B cell (primary cell): Measurements from ENCODE around the gene MOXD1. TPM values are rescaled to one million over a fixed set of nuclear protein-coding genes. Genes with fewer than 3 reads are reported as not detected.
A peak's percentile ranks its signal among the peaks of the same experiment; 100 is the strongest.

Source experiments
- ATAC-seq: fragments of 200-7000 bp; cut with Tn5 transposase; one replicate; pipeline ENCODE4 v1.10.0; 2021; ENCODE audit warnings: low read depth, mild to moderate bottlenecking, moderate number of reproducible peaks, moderate library complexity
- CTCF ChIA-PET: fragments of 350-600 bp; sonication (Branson Sonifier 250); formaldehyde crosslinking; loops from one replicate; lab custom pipeline; 2021; ENCODE audit warnings: antibody characterized with exemption, inconsistent platforms; lab: Charles Lee
- POLR2A ChIA-PET: fragments of 350-600 bp; sonication (Branson Sonifier 250); formaldehyde crosslinking; loops from one replicate; lab custom pipeline; 2021; ENCODE audit warnings: antibody characterized with exemption; lab: Charles Lee
- DNase-seq: peaks from one replicate; pipeline ENCODE4 v3.0.0; 2013
- H2AFZ ChIP-seq: 2 replicates; pipeline ENCODE4 v1.6.1; 2012; ENCODE audit warnings: mild to moderate bottlenecking, low read depth, low read length; ENCODE audit not compliant: insufficient read depth, poor library complexity, severe bottlenecking
- H3K27ac ChIP-seq, 2 donors: 1 replicate in 1 of 2; 2 replicates in 1 of 2; pipeline ENCODE4 v1.5.1; 2012 to 2013; ENCODE audit warnings: low read length in 2 of 2, mild to moderate bottlenecking in 2 of 2, moderate library complexity in 1 of 2
- H3K27me3 ChIP-seq, 4 experiments: fragments of 200-600 bp in 1 of 4; sonication (generic) in 1 of 4; replicated peaks in 1 of 4; 1 replicate in 2 of 4; 2 replicates in 2 of 4; pipeline versions ENCODE4 v1.6.1 to v1.7.0; 2013 to 2016; ENCODE audit warnings: low read length in 3 of 4, mild to moderate bottlenecking in 2 of 4, mixed read lengths in 1 of 4, moderate library complexity in 1 of 4; ENCODE audit not compliant: insufficient read depth in 4 of 4, control insufficient read depth in 3 of 4; ENCODE audit errors: control extremely low read depth in 1 of 4
- H3K36me3 ChIP-seq, 2 experiments: replicated peaks in 1 of 2; 1 replicate in 1 of 2; 2 replicates in 1 of 2; pipeline versions ENCODE4 v1.6.1 to v1.7.1; 2013; ENCODE audit warnings: low read length in 1 of 2; ENCODE audit not compliant: insufficient read depth in 2 of 2, control insufficient read depth in 1 of 2; ENCODE audit errors: control extremely low read depth in 1 of 2, extremely low read depth in 1 of 2
- H3K4me1 ChIP-seq, 2 donors: fragments of 200-600 bp in 1 of 2; sonication (generic) in 1 of 2; 1 replicate in 1 of 2; 2 replicates in 1 of 2; pipeline versions ENCODE4 v1.5.1 to v1.6.1; 2013 to 2017; ENCODE audit warnings: low read length in 2 of 2; ENCODE audit not compliant: control insufficient read depth in 2 of 2, insufficient read depth in 2 of 2
- H3K4me2 ChIP-seq: replicated peaks from 2 replicates; pipeline ENCODE3; 2012; ENCODE audit warnings: mild to moderate bottlenecking, low read depth, low read length; ENCODE audit not compliant: poor library complexity, severe bottlenecking
- H3K4me3 ChIP-seq, 5 experiments: fragments of 200-600 bp in 1 of 5; sonication (generic) in 1 of 5; 1 replicate in 3 of 5; 2 replicates in 2 of 5; pipeline versions ENCODE4 v1.5.1 to v1.7.0; 2011 to 2016; ENCODE audit warnings: low read length in 4 of 5, mild to moderate bottlenecking in 4 of 5, low read depth in 2 of 5, control low read depth in 1 of 5, moderate library complexity in 1 of 5; ENCODE audit not compliant: insufficient read depth in 1 of 5; ENCODE audit errors: control extremely low read depth in 1 of 5, extremely low read depth in 1 of 5
- H3K79me2 ChIP-seq: fragments of 200-600 bp; sonication (generic); one replicate; pipeline ENCODE4 v1.6.0; 2016; ENCODE audit warnings: low read length; ENCODE audit not compliant: control insufficient read depth, insufficient read depth
- H3K9ac ChIP-seq: fragments of 200-600 bp; sonication (generic); 2 replicates; pipeline ENCODE4 v1.6.1; 2017; ENCODE audit warnings: mild to moderate bottlenecking, low read length, moderate library complexity
- H3K9me3 ChIP-seq, 3 donors: one replicate each; pipeline versions ENCODE4 v1.6.1 to v1.7.1; 2013; ENCODE audit warnings: low read length in 2 of 3; ENCODE audit not compliant: control insufficient read depth in 2 of 3, insufficient read depth in 1 of 3; ENCODE audit errors: control extremely low read depth in 1 of 3
- H4K20me1 ChIP-seq: 2 replicates; pipeline ENCODE4 v1.6.0; 2012; ENCODE audit warnings: mild to moderate bottlenecking, low read length; ENCODE audit not compliant: insufficient read depth, control insufficient read depth, poor library complexity, severe bottlenecking
- H3K27ac Mint-ChIP-seq: one replicate; pipeline ENCODE4 v1.8.0; 2021; ENCODE audit warnings: mixed read lengths
- H3K27me3 Mint-ChIP-seq: one replicate; pipeline ENCODE4 v1.8.0; 2021; ENCODE audit warnings: mixed read lengths
- H3K4me1 Mint-ChIP-seq: one replicate; pipeline ENCODE4 v1.8.0; 2021; ENCODE audit warnings: mixed read lengths
- H3K4me3 Mint-ChIP-seq: one replicate; pipeline ENCODE4 v1.8.0; 2021; ENCODE audit warnings: mixed read lengths
- H3K9me3 Mint-ChIP-seq: one replicate; pipeline ENCODE4 v1.8.0; 2022; ENCODE audit warnings: mixed read lengths; ENCODE audit not compliant: insufficient read depth
- CTCF ChIP-seq: fragments of 200-600 bp; IDR thresholded peaks from one replicate; pipeline ENCODE4 v1.8.0; 2022; ENCODE audit warnings: antibody characterized with exemption, mild to moderate bottlenecking
- EZH2 ChIP-seq: IDR thresholded peaks from 2 replicates; pipeline ENCODE4 v1.6.1; 2012; ENCODE audit warnings: borderline replicate concordance, low read depth, mild to moderate bottlenecking, moderate library complexity, low read length; ENCODE audit not compliant: insufficient read depth, poor library complexity, severe bottlenecking
- WGBS: methylation state at CpG from one replicate; pipeline ENCODE4 v1.1.5; 2013; ENCODE audit warnings: missing lambda C conversion rate; ENCODE audit not compliant: insufficient coverage; 5-methylcytosine and 5-hydroxymethylcytosine counted together
- intact Hi-C: fragments of 100-400 bp; cut with micrococcal nuclease; formaldehyde crosslinking; loops from one replicate; pipeline ENCODE4 v1.10.0; 2022
- polyA plus RNA-seq: library from polyadenylated mRNA; depleted of rRNA; stranded (reverse); fragments of >200 nt; gene quantifications from 2 replicates; pipeline ENCODE4 v1.2.3, GENCODE V29; 2012
- total RNA-seq, 2 donors: library from RNA; stranded (reverse); fragments of 120-200 nt in 1 of 2; gene quantifications; 1 replicate in 1 of 2; 2 replicates in 1 of 2; pipeline versions ENCODE4 v1.2.3 to v1.2.4, GENCODE V29; 2013 to 2022

The MOXD1 gene
- total and polyA plus RNA-seq, 2 donors (not counting 1 experiment from before 2014, with no cell fraction given): 1.5 to 7.0 TPM

DNA sequence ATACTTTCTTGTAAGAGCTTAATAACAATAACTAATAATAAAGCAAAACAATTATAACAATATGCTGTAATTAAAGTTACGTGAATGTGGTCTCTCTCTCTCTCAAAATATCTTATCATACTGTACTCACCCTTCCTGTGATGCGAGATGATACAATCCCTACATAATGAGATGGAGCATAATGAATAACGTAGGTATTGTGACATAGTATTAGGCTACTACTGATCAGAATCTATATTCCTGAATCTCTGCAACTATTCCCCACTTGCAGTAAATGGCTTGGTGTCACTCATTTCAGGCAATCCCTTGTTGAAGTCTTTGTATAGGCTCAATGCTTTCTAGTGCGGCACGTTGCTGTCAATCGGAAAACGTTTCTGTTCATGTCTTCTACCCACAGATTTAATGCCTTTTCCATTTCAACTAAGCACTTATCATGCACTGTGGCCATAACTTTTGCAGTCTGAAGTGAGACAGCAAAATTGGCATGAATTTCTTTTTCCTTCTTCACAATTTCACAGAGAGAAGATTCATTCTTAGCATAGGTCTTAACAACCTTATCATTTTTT lies 32.3 kb downstream of the MOXD1 start:
- CTCF ChIA-PET: interaction anchor here (1.1 to 1.5 kb wide), 3 partner anchors 18 to 116 kb away, joined by 3 read pairs; no protein-coding TSS in a partner anchor
- Histone ChIP-seq H3K9me3 (no peaks in the 10 kb centered on the region), H3K79me2 (no peaks in the 10 kb centered on the region), H4K20me1 (no peaks in the 10 kb centered on the region), H3K4me2 (no peak overlapping the region), H3K9ac (no peak overlapping the region), H3K36me3 (no peaks in the 10 kb centered on the region), H3K4me3 (no peak overlapping the region), H3K27me3 (no peaks in the 10 kb centered on the region), H3K27ac (no peak overlapping the region), H3K4me1 (peaks cover 19 to 27% of the 10 kb centered on the region in 2 donors), H2AFZ (no peak overlapping the region)
- DNase-seq (no peak), ATAC-seq (no peak)
- POLR2A ChIA-PET: no interaction called here
- H3K4me3 Mint-ChIP-seq: no peak overlapping the region
- intact Hi-C loops: no loop called here
- no peak for TF ChIP-seq CTCF
- no peak for TF ChIP-seq EZH2
- peaks cover 28% of the 10 kb centered on the region for H3K4me1 Mint-ChIP-seq
- no peaks in the 10 kb centered on the region for H3K9me3 Mint-ChIP-seq
- no peak overlapping the region for H3K27ac Mint-ChIP-seq
- no peaks in the 10 kb centered on the region for H3K27me3 Mint-ChIP-seq
- 80% methylated on average over 4 of the region's 7 CpGs for whole genome bisulfite sequencing

DNA sequence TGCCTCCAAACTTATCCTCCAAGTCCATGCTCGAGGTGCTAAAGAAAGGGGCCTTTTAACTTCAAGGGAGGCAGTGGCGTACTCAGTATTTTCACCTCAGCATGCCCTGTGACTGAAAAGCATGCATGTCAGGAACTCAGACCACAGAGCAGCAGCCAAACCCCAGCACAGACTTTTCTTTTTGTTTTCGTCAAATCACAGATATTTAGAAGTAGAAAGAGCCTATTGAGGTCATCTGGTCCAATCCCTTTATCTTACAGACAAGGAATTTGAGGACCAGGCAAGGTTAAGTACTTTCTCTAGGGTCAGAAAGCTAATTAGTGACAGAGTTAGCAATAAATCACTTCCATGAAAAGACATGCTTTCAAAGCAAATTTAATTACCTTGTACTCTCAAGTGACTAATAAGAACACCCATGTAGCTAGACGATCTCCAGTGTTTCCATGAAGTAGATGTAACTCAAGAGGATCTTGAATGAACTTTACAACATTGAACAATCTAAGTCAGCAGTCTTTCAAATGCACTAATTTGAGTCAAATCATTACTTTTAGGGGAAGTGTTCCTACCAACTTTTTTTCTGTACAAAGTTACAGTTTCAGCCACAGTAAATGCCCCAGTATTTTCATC lies 35.9 kb downstream of the MOXD1 start:
- POLR2A ChIA-PET: interaction anchor here (1.1 to 1.5 kb wide), 2 partner anchors 11 to 147 kb away, joined by 4 to 5 read pairs; partner anchors contain the start of gene STX7
- CTCF ChIA-PET: interaction anchor here (0.6 to 1.8 kb wide), 6 partner anchors 10 to 126 kb away, joined by 3 to 9 read pairs (median 3); no protein-coding TSS in a partner anchor

More for the DNA sequence above, 35.9 kb downstream of the MOXD1 start:
- H3K4me1 ChIP-seq: peaks cover 29 to 52% of the 10 kb centered on the region in 2 donors
- Mint-ChIP-seq H3K27ac (peak overlapping the region; percentile 86), H3K4me1 (peaks cover 55% of the 10 kb centered on the region), H3K27me3 (no peaks in the 10 kb centered on the region), H3K9me3 (no peaks in the 10 kb centered on the region), H3K4me3 (peak overlapping the region; percentile 71)
- peak; percentile 45 for DNase-seq
- H3K27ac ChIP-seq: peak overlapping the region; percentile 57 to 70
- H3K9me3 ChIP-seq: no peaks in the 10 kb centered on the region
- peak overlapping the region in 1 of 5 experiments; percentile 21 for H3K4me3 ChIP-seq
- peak overlapping the region; percentile 51 for H3K4me2 ChIP-seq
- peak; percentile 63 for ATAC-seq
- no peaks in the 10 kb centered on the region for H3K27me3 ChIP-seq
- H2AFZ ChIP-seq: peak overlapping the region; percentile 50
- 64% methylated on average over 2 of the region's 4 CpGs for WGBS
- no peaks in the 10 kb centered on the region for H4K20me1 ChIP-seq
- H3K36me3 ChIP-seq: no peaks in the 10 kb centered on the region
- intact Hi-C loops: loop anchor here (1.0 kb wide), 2 partner anchors 11 to 13 kb away; no protein-coding TSS in a partner anchor
- no peaks in the 10 kb centered on the region for H3K79me2 ChIP-seq
- H3K9ac ChIP-seq: peak overlapping the region; percentile 36
- TF ChIP-seq CTCF: no peak
- no peak for TF ChIP-seq EZH2
